ENCODE results near the gene CHCHD3. TPM values are rescaled to one million over a fixed set of nuclear protein-coding genes. Genes with fewer than 3 reads are reported as not detected.

Gene CHCHD3
- total and polyA plus RNA-seq, 4 donors, result 25.5 to 37.8 (median 31.8) TPM

- TF ChIP-seq JUND (IDR thresholded peaks at IDR 0.05) (no peak), HNF4A (conservative IDR thresholded peaks at IDR 0.05) (no peak), HNF4G (IDR thresholded peaks at IDR 0.05) (no peak), FOXA2 (IDR thresholded peaks at IDR 0.05) (no peak), FOXA1 (IDR thresholded peaks at IDR 0.05) (no peak), GABPA (IDR thresholded peaks at IDR 0.05 in 1 of 2, conservative IDR thresholded peaks at IDR 0.05 in 1 of 2) (no peak)
These were observed 304.5 kb downstream of the CHCHD3 start (continued) for GRCh38 chr7:132777414-132777813.

GRCh38 chr7:132776048-132776620, 305.8 kb downstream of the CHCHD3 start:
- 86% methylated on average over 5 of the region's 5 CpGs for WGBS
- Histone ChIP-seq H3K9me3 (ENCODE audit: control insufficient read depth in 4 of 4, low read length in 3 of 4) (no peaks in the 10 kb centered on the region), H3K36me3 (ENCODE audit: control insufficient read depth in 4 of 4, insufficient read depth in 3 of 4, low read depth in 1 of 4, low read length in 3 of 4) (no peaks in the 10 kb centered on the region), H3K9ac (ENCODE audit: low read depth in 1 of 2, low read length in 2 of 2) (no peak overlapping the region), H3K4me3 (ENCODE audit: low read depth in 1 of 3, low read length in 3 of 3) (no peak overlapping the region), H3K27ac (ENCODE audit: low read depth in 1 of 2, low read length in 2 of 2) (no peak overlapping the region), H3K27me3 (ENCODE audit: control insufficient read depth in 4 of 4, insufficient read depth in 4 of 4, low read length in 3 of 4) (no peaks in the 10 kb centered on the region), H3K4me1 (ENCODE audit: control insufficient read depth in 4 of 4, insufficient read depth in 4 of 4, low read length in 3 of 4) (no peaks in the 10 kb centered on the region)
- no peak for DNase-seq (ENCODE audit: low spot score)
- TF ChIP-seq FOXA2 (IDR thresholded peaks at IDR 0.05) (no peak), TAF1 (conservative IDR thresholded peaks at IDR 0.05) (no peak), REST (IDR thresholded peaks at IDR 0.05) (no peak), CTCF (IDR thresholded peaks at IDR 0.05; ENCODE audit: low read depth, low read length, missing input control) (no peak), RXRA (IDR thresholded peaks at IDR 0.05) (no peak), GABPA (IDR thresholded peaks at IDR 0.05 in 1 of 2, conservative IDR thresholded peaks at IDR 0.05 in 1 of 2) (no peak), NR2F2 (IDR thresholded peaks at IDR 0.05) (no peak), FOXA1 (IDR thresholded peaks at IDR 0.05) (no peak), JUND (IDR thresholded peaks at IDR 0.05) (no peak), HNF4A (conservative IDR thresholded peaks at IDR 0.05) (no peak), SP1 (IDR thresholded peaks at IDR 0.05) (no peak), RAD21 (IDR thresholded peaks at IDR 0.05) (no peak)
- TF ChIP-seq, protein P1, sequence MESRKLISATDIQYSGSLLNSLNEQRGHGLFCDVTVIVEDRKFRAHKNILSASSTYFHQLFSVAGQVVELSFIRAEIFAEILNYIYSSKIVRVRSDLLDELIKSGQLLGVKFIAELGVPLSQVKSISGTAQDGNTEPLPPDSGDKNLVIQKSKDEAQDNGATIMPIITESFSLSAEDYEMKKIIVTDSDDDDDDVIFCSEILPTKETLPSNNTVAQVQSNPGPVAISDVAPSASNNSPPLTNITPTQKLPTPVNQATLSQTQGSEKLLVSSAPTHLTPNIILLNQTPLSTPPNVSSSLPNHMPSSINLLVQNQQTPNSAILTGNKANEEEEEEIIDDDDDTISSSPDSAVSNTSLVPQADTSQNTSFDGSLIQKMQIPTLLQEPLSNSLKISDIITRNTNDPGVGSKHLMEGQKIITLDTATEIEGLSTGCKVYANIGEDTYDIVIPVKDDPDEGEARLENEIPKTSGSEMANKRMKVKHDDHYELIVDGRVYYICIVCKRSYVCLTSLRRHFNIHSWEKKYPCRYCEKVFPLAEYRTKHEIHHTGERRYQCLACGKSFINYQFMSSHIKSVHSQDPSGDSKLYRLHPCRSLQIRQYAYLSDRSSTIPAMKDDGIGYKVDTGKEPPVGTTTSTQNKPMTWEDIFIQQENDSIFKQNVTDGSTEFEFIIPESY (IDR thresholded peaks at IDR 0.05), result no peak
- TF ChIP-seq, protein P2, sequence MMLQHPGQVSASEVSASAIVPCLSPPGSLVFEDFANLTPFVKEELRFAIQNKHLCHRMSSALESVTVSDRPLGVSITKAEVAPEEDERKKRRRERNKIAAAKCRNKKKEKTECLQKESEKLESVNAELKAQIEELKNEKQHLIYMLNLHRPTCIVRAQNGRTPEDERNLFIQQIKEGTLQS (IDR thresholded peaks at IDR 0.05), result no peak

Data from liver (tissue), 9 donors.